WTC11 (cell line): Measurements from ENCODE around the gene MARCO. TPM values are rescaled to one million over a fixed set of nuclear protein-coding genes. Genes with fewer than 3 reads are reported as not detected.
A peak's percentile ranks its signal among the peaks of the same experiment; 100 is the strongest.

Experiments
- ATAC-seq: fragments of 200-7000 bp; cut with Tn5 transposase; 2 replicates; pipeline ENCODE4 v1.10.0; 2021; ENCODE audit warnings: mild to moderate bottlenecking, moderate library complexity
- CTCF ChIA-PET: fragments of 300-600 bp; sonication (Branson Sonifier 250); formaldehyde crosslinking; loops from one replicate; lab custom pipeline; 2021; ENCODE audit warnings: antibody characterized with exemption; lab: Charles Lee
- POLR2A ChIA-PET: fragments of 350-600 bp; sonication (Branson Sonifier 250); formaldehyde crosslinking; loops from one replicate; lab custom pipeline; 2021; ENCODE audit warnings: antibody characterized with exemption; lab: Charles Lee
- DNase-seq: peaks from one replicate; pipeline ENCODE4 v3.0.0; 2021; ENCODE audit warnings: low spot score
- H3K27ac Mint-ChIP-seq: 2 replicates; pipeline ENCODE4 v1.8.0; 2021; ENCODE audit warnings: mixed read lengths
- H3K27me3 Mint-ChIP-seq: 2 replicates; pipeline ENCODE4 v1.8.0; 2021; ENCODE audit warnings: low read depth, mild to moderate bottlenecking, moderate library complexity, mixed read lengths
- H3K36me3 Mint-ChIP-seq: 2 replicates; pipeline ENCODE4 v1.8.0; 2021; ENCODE audit warnings: mixed read lengths
- H3K4me1 Mint-ChIP-seq: 2 replicates; pipeline ENCODE4 v1.8.0; 2022; ENCODE audit warnings: mixed read lengths
- H3K4me3 Mint-ChIP-seq: 2 replicates; pipeline ENCODE4 v1.8.0; 2021; ENCODE audit warnings: mild to moderate bottlenecking, moderate library complexity, mixed read lengths
- H3K9me3 Mint-ChIP-seq: 2 replicates; pipeline ENCODE4 v1.8.0; 2021; ENCODE audit warnings: mixed read lengths
- CREM ChIP-seq: sonication (generic); formaldehyde crosslinking; IDR thresholded peaks from 2 replicates; pipeline ENCODE4 v1.8.1; 2022; ENCODE audit warnings: mild to moderate bottlenecking, missing genetic modification reagents, moderate library complexity
- ETV6 ChIP-seq: sonication (generic); formaldehyde crosslinking; IDR thresholded peaks from 2 replicates; pipeline ENCODE4 v1.8.1; 2022; ENCODE audit warnings: mild to moderate bottlenecking, missing genetic modification reagents
- FOXP1 ChIP-seq: sonication (generic); formaldehyde crosslinking; IDR thresholded peaks from 2 replicates; pipeline ENCODE4 v1.8.0; 2022; ENCODE audit warnings: missing genetic modification reagents, mild to moderate bottlenecking, moderate library complexity, borderline replicate concordance
- GRHL2 ChIP-seq: fragments of 250-450 bp; sonication (Bioruptor Pico); IDR thresholded peaks from 2 replicates; pipeline ENCODE4 v1.8.0; 2022; ENCODE audit warnings: mild to moderate bottlenecking, moderate library complexity; ENCODE audit not compliant: insufficient replicate concordance, severe bottlenecking
- KAT7 ChIP-seq: sonication (generic); formaldehyde crosslinking; IDR thresholded peaks from 2 replicates; pipeline ENCODE4 v1.8.1; 2023; ENCODE audit warnings: missing genetic modification reagents, mild to moderate bottlenecking, borderline replicate concordance
- MLX ChIP-seq: sonication (generic); formaldehyde crosslinking; IDR thresholded peaks from 2 replicates; pipeline ENCODE4 v1.8.1; 2023; ENCODE audit warnings: mild to moderate bottlenecking, missing genetic modification reagents, moderate library complexity
- MXD4 ChIP-seq: fragments of 250-450 bp; sonication (Bioruptor Pico); IDR thresholded peaks from 2 replicates; pipeline ENCODE4 v1.8.0; 2021; ENCODE audit warnings: mild to moderate bottlenecking, moderate library complexity, borderline replicate concordance
- MYBL2 ChIP-seq: sonication (generic); formaldehyde crosslinking; IDR thresholded peaks from 2 replicates; pipeline ENCODE4 v1.8.1; 2023; ENCODE audit warnings: mild to moderate bottlenecking, moderate library complexity, missing genetic modification reagents
- NFYB ChIP-seq: sonication (generic); formaldehyde crosslinking; conservative IDR thresholded peaks from 2 replicates; pipeline ENCODE4 v1.8.0; 2022; ENCODE audit warnings: low read depth, missing genetic modification reagents
- OVOL2 ChIP-seq: fragments of 250-450 bp; sonication (Bioruptor Pico); IDR thresholded peaks from 2 replicates; pipeline ENCODE4 v1.9.0; 2021; ENCODE audit warnings: mild to moderate bottlenecking, borderline replicate concordance
- PRRX2 ChIP-seq: fragments of 250-450 bp; sonication (Bioruptor Pico); IDR thresholded peaks from 2 replicates; pipeline ENCODE4 v1.8.0; 2021; ENCODE audit warnings: mild to moderate bottlenecking
- RORB ChIP-seq: fragments of 250-450 bp; sonication (Bioruptor Pico); IDR thresholded peaks from 2 replicates; pipeline ENCODE4 v1.9.0; 2021; ENCODE audit warnings: mild to moderate bottlenecking
- SP1 ChIP-seq: sonication (generic); formaldehyde crosslinking; conservative IDR thresholded peaks from 2 replicates; pipeline ENCODE4 v1.8.1; 2022; ENCODE audit warnings: missing genetic modification reagents
- TEAD1 ChIP-seq: sonication (generic); formaldehyde crosslinking; IDR thresholded peaks from 2 replicates; pipeline ENCODE4 v1.8.0; 2022; ENCODE audit warnings: mild to moderate bottlenecking, missing genetic modification reagents
- ZBTB43 ChIP-seq: sonication (generic); formaldehyde crosslinking; IDR thresholded peaks from 2 replicates; pipeline ENCODE4 v1.8.1; 2023; ENCODE audit warnings: mild to moderate bottlenecking, missing genetic modification reagents
- ZNF121 ChIP-seq: sonication (generic); formaldehyde crosslinking; IDR thresholded peaks from 2 replicates; pipeline ENCODE4 v1.8.0; 2023; ENCODE audit warnings: missing genetic modification reagents
- ZNF138 ChIP-seq: sonication (generic); formaldehyde crosslinking; conservative IDR thresholded peaks from 2 replicates; pipeline ENCODE4 v1.8.1; 2022; ENCODE audit warnings: mild to moderate bottlenecking, moderate library complexity, missing genetic modification reagents
- ZNF232 ChIP-seq: sonication (generic); formaldehyde crosslinking; IDR thresholded peaks from 2 replicates; pipeline ENCODE4 v1.8.0; 2022; ENCODE audit warnings: mild to moderate bottlenecking, missing genetic modification reagents
- total RNA-seq: library from RNA; stranded (reverse); gene quantifications from 3 replicates; pipeline ENCODE4 v1.2.3, GENCODE V29; 2021
- TF ChIP-seq, protein P1 (sequence below): sonication (generic); formaldehyde crosslinking; conservative IDR thresholded peaks from 2 replicates; pipeline ENCODE4 v1.8.1; 2022; ENCODE audit warnings: mild to moderate bottlenecking, missing genetic modification reagents
- TF ChIP-seq, protein P2 (sequence below): sonication (generic); formaldehyde crosslinking; IDR thresholded peaks from 2 replicates; pipeline ENCODE4 v1.8.0; 2022; ENCODE audit warnings: mild to moderate bottlenecking, missing genetic modification reagents
- TF ChIP-seq, protein P3 (sequence below): fragments of 250-450 bp; sonication (Bioruptor Pico); IDR thresholded peaks from 2 replicates; pipeline ENCODE4 v1.8.0; 2021; ENCODE audit warnings: mild to moderate bottlenecking
- TF ChIP-seq, protein P4 (sequence below): sonication (generic); formaldehyde crosslinking; IDR thresholded peaks from 2 replicates; pipeline ENCODE4 v1.8.1; 2022; ENCODE audit warnings: missing genetic modification reagents, borderline replicate concordance
- TF ChIP-seq, protein P5 (sequence below): sonication (generic); formaldehyde crosslinking; IDR thresholded peaks from 2 replicates; pipeline ENCODE4 v1.8.0; 2022; ENCODE audit warnings: mild to moderate bottlenecking, missing genetic modification reagents
- TF ChIP-seq, protein P6 (sequence below): sonication (generic); formaldehyde crosslinking; IDR thresholded peaks from 2 replicates; pipeline ENCODE4 v1.8.0; 2022; ENCODE audit warnings: mild to moderate bottlenecking, missing genetic modification reagents

Gene MARCO
- total RNA-seq, 1 experiment from 2014 or later, result 0.11 TPM

DNA sequence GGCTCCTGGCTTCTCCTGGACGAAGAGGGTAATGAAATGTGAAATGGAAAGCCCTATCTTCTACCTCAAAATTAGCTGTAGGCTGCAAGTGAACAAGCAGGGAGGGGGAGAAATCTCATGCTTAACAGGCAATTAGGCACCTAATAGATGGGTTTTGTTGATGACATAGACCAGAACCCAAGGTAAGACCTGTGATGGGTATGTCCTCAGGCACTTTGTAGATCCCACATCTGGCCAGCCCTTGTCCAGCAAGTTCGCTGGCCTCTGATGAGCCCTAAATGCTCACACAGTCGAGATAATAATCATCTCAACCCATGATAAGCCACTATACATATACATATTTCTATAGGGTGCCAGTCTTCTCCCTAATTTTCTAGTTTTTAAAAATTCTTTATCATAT lies 82.6 kb downstream of the MARCO start:
- peaks cover 5% of the 10 kb centered on the region for H3K36me3 Mint-ChIP-seq
- ChIA-PET CTCF (interaction anchor here (1.0 to 1.3 kb wide), 3 partner anchors 13 to 142 kb away, joined by 3 to 4 read pairs (median 4); no protein-coding TSS in a partner anchor), POLR2A (no interaction called here)
- peaks cover 11% of the 10 kb centered on the region for H3K4me1 Mint-ChIP-seq
- TF ChIP-seq ZNF121 (no peak), RORB (CRISPR knock-in tag) (no peak), MXD4 (CRISPR knock-in tag) (no peak), MYBL2 (no peak), GRHL2 (CRISPR knock-in tag) (no peak)
- TF ChIP-seq, protein P1, sequence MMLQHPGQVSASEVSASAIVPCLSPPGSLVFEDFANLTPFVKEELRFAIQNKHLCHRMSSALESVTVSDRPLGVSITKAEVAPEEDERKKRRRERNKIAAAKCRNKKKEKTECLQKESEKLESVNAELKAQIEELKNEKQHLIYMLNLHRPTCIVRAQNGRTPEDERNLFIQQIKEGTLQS (CRISPR knock-in tag), result no peak
- H3K27me3 Mint-ChIP-seq, result peaks cover 3% of the 10 kb centered on the region; the same call in 1 of the 2 replicates
- H3K9me3 Mint-ChIP-seq, result peaks cover 8% of the 10 kb centered on the region
- H3K27ac Mint-ChIP-seq, result no peak overlapping the region
- H3K4me3 Mint-ChIP-seq, result no peak overlapping the region
- DNase-seq (no peak), ATAC-seq (no peak)

DNA sequence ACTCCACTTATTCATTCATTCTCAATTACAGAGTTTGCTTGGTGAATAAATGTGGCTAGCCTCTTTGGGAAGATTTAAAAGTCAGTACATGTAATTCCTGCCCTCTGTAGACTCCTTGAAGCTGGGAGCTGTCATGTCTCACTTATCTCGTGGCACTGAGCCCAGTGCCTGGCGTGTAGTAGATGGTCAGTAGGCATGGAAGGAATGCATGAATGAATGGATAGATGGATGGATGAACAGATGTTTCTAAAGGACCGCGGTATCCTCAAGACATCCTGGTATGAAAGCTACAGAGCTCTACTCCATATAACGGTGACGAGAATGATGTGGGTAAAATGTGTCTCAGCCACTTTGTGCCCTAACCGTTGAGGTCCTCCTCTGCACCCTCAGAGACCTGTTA lies 83.0 kb downstream of the MARCO start:
- Mint-ChIP-seq H3K27ac (no peak overlapping the region), H3K36me3 (peaks cover 5% of the 10 kb centered on the region), H3K4me3 (no peak overlapping the region), H3K4me1 (peaks cover 11% of the 10 kb centered on the region), H3K9me3 (peaks cover 8% of the 10 kb centered on the region), H3K27me3 (peaks cover 3% of the 10 kb centered on the region; the same call in 1 of the 2 replicates)
- no peak for DNase-seq
- TF ChIP-seq, protein P2, sequence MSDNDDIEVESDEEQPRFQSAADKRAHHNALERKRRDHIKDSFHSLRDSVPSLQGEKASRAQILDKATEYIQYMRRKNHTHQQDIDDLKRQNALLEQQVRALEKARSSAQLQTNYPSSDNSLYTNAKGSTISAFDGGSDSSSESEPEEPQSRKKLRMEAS (CRISPR knock-in tag), result no peak
- TF ChIP-seq MYBL2, result no peak
- TF ChIP-seq, protein P3, sequence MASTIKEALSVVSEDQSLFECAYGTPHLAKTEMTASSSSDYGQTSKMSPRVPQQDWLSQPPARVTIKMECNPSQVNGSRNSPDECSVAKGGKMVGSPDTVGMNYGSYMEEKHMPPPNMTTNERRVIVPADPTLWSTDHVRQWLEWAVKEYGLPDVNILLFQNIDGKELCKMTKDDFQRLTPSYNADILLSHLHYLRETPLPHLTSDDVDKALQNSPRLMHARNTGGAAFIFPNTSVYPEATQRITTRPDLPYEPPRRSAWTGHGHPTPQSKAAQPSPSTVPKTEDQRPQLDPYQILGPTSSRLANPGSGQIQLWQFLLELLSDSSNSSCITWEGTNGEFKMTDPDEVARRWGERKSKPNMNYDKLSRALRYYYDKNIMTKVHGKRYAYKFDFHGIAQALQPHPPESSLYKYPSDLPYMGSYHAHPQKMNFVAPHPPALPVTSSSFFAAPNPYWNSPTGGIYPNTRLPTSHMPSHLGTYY, result no peak
- TF ChIP-seq, protein P4, sequence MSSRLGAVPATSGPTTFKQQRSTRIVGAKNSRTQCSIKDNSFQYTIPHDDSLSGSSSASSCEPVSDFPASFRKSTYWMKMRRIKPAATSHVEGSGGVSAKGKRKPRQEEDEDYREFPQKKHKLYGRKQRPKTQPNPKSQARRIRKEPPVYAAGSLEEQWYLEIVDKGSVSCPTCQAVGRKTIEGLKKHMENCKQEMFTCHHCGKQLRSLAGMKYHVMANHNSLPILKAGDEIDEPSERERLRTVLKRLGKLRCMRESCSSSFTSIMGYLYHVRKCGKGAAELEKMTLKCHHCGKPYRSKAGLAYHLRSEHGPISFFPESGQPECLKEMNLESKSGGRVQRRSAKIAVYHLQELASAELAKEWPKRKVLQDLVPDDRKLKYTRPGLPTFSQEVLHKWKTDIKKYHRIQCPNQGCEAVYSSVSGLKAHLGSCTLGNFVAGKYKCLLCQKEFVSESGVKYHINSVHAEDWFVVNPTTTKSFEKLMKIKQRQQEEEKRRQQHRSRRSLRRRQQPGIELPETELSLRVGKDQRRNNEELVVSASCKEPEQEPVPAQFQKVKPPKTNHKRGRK (CRISPR knock-in tag), result no peak
- TF ChIP-seq, protein P5, sequence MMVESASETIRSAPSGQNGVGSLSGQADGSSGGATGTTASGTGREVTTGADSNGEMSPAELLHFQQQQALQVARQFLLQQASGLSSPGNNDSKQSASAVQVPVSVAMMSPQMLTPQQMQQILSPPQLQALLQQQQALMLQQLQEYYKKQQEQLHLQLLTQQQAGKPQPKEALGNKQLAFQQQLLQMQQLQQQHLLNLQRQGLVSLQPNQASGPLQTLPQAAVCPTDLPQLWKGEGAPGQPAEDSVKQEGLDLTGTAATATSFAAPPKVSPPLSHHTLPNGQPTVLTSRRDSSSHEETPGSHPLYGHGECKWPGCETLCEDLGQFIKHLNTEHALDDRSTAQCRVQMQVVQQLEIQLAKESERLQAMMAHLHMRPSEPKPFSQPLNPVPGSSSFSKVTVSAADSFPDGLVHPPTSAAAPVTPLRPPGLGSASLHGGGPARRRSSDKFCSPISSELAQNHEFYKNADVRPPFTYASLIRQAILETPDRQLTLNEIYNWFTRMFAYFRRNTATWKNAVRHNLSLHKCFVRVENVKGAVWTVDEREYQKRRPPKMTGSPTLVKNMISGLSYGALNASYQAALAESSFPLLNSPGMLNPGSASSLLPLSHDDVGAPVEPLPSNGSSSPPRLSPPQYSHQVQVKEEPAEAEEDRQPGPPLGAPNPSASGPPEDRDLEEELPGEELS, result no peak
- no peak for TF ChIP-seq NFYB (CRISPR knock-in tag)
- TF ChIP-seq ZNF232, result no peak
- no peak for TF ChIP-seq FOXP1 (CRISPR knock-in tag)
- no peak for TF ChIP-seq CREM (CRISPR knock-in tag)
- no peak for TF ChIP-seq PRRX2
- no peak for ATAC-seq
- ChIA-PET CTCF (interaction anchor here (1.0 to 2.5 kb wide), 3 partner anchors 25 to 266 kb away, joined by 4 to 11 read pairs (median 10); no protein-coding TSS in a partner anchor), POLR2A (no interaction called here)

- H3K27ac Mint-ChIP-seq, result no peak overlapping the region
- CTCF ChIA-PET, result interaction anchor here (0.8 to 2.5 kb wide), 15 partner anchors 14 to 285 kb away, joined by 3 to 11 read pairs (median 5); no protein-coding TSS in a partner anchor
- TF ChIP-seq TEAD1 (CRISPR knock-in tag) (no peak), MLX (CRISPR knock-in tag) (no peak), ZBTB43 (CRISPR knock-in tag) (no peak), SP1 (CRISPR knock-in tag) (no peak), OVOL2 (CRISPR knock-in tag) (no peak), ETV6 (no peak), KAT7 (CRISPR knock-in tag) (no peak), ZNF138 (CRISPR knock-in tag) (no peak)
- TF ChIP-seq, protein P6, sequence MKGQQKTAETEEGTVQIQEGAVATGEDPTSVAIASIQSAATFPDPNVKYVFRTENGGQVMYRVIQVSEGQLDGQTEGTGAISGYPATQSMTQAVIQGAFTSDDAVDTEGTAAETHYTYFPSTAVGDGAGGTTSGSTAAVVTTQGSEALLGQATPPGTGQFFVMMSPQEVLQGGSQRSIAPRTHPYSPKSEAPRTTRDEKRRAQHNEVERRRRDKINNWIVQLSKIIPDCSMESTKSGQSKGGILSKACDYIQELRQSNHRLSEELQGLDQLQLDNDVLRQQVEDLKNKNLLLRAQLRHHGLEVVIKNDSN (CRISPR knock-in tag), result no peak
These were observed 83.9 kb downstream of the MARCO start for GRCh38 chr2:119025762-119026351.

More at GRCh38 chr2:119025762-119026351, 83.9 kb downstream of the MARCO start:
- Mint-ChIP-seq H3K36me3 (peaks cover 5% of the 10 kb centered on the region), H3K4me3 (no peak overlapping the region), H3K4me1 (peaks cover 11% of the 10 kb centered on the region), H3K9me3 (peaks cover 8% of the 10 kb centered on the region), H3K27me3 (peaks cover 3% of the 10 kb centered on the region; the same call in 1 of the 2 replicates)
- DNase-seq (no peak), ATAC-seq (peak; percentile 62)
- POLR2A ChIA-PET, result no interaction called here
